SH-SY5Y (cell line): ENCODE measurements around the gene ARHGAP1.

Experiments
- GATA2 ChIP-seq: IDR thresholded peaks from 2 replicates; pipeline ENCODE4 v1.6.1; 2011; ENCODE audit warnings: mild to moderate bottlenecking, low read depth, low read length
- GATA3 ChIP-seq: IDR thresholded peaks from 2 replicates; pipeline ENCODE4 v1.6.1; 2011; ENCODE audit warnings: low read depth, mild to moderate bottlenecking, low read length, moderate library complexity

DNA sequence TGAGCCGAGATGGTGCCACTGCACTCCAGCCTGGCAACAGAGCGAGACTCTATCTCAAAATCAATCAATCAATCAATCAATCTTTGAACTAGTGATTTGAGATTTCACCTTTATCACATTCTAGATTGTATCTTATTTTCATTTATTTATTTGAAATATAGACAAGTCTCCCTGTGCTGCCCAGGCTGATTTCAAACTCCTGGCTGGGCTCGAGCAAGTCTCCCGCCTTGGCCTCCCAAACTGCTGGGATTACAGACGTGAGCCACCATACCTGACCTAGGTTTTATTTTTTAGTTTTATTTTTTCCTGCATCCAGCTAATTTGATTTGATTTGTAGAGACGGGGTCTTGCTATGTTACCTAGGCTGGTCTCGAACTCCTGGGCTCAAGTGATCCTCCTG lies 35.7 kb upstream of the ARHGAP1 start:
- TF ChIP-seq GATA3 (no peak), GATA2 (no peak)
